ENCODE results near the gene UBASH3A. TPM values are rescaled to one million over a fixed set of nuclear protein-coding genes. Genes with fewer than 3 reads are reported as not detected.
A peak's percentile ranks its signal among the peaks of the same experiment; 100 is the strongest.

Gene UBASH3A
- 6.4 TPM for total RNA-seq

DNA sequence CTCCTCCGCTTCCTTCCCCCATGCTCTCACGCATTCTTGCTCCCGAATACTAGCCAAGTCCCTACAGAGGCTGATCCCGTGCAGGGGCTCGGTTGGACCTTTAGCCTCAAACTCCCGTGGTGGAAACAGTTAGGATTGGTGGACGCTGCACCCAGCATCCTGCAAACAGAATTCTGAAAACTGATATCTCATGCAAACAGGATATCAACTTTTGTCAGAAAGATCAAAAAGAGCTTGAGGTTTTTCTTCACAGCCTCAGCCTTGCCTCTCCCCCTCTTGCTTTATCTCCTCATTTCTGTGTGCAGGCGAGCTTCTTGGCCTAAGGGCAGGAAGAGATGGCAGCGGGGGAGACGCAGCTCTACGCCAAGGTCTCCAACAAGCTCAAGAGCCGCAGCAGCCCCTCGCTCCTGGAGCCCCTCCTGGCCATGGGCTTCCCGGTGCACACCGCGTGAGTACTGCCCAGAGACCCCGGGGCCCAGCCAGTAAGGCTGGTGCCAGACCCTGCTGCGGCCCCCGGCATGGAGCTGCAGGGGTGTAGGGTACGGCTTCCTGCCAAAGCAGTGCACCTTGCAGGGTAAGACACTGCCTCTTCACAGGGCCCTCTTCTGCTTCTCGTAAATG, at the start of gene UBASH3A:
Gene UBASH3A (plus strand): TSS at position 292 of the 621 bp plus-strand sequence. CDS start 44 bp downstream, at position 336.
- H3K36me3 ChIP-seq, result no peaks in the 10 kb centered on the region
- no peak for DNase-seq (ENCODE audit: extremely low spot score in 2 of 2)
- no peaks in the 10 kb centered on the region for H3K27me3 ChIP-seq
- no peaks in the 10 kb centered on the region for H3K4me1 ChIP-seq
- H3K27ac ChIP-seq, result no peak within 1 kb of the TSS
- TF ChIP-seq, protein P1, sequence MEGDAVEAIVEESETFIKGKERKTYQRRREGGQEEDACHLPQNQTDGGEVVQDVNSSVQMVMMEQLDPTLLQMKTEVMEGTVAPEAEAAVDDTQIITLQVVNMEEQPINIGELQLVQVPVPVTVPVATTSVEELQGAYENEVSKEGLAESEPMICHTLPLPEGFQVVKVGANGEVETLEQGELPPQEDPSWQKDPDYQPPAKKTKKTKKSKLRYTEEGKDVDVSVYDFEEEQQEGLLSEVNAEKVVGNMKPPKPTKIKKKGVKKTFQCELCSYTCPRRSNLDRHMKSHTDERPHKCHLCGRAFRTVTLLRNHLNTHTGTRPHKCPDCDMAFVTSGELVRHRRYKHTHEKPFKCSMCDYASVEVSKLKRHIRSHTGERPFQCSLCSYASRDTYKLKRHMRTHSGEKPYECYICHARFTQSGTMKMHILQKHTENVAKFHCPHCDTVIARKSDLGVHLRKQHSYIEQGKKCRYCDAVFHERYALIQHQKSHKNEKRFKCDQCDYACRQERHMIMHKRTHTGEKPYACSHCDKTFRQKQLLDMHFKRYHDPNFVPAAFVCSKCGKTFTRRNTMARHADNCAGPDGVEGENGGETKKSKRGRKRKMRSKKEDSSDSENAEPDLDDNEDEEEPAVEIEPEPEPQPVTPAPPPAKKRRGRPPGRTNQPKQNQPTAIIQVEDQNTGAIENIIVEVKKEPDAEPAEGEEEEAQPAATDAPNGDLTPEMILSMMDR (IDR thresholded peaks at IDR 0.05), result no peak
- TF ChIP-seq POLR2A (IDR thresholded peaks at IDR 0.05) (no peak), POLR2AphosphoS5 (IDR thresholded peaks at IDR 0.05; ENCODE audit: insufficient read depth in 1 of 2, low read depth in 1 of 2) (no peak)
- intact Hi-C loops (cut with DNase I), result no loop called here
- H3K4me3 ChIP-seq, result peak within 1 kb of the TSS in 1 of 2 donors; percentile 3
- no peaks in the 10 kb centered on the region for H3K9me3 ChIP-seq

DNA sequence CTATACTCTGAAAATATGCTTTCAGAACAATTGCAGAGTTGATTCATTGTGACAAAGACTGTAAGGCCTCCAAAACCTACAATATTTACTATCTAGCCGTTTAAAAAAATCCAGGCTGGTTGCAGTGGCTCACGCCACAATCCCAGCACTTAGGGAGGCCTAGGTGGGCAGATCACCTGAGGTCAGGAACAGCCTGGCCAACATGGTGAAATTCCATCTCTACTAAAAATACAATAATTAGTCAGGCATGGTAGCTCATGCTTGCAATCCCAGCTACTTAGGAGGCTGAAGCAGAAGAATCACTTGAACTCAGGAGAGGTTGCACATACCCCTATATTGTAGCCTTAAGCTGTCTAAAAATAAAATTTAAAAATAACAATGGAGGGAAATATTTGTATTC, 47.7 kb upstream of the UBASH3A start:
- no peaks in the 10 kb centered on the region for H3K9me3 ChIP-seq
- H3K27ac ChIP-seq, result no peak overlapping the region
- H3K27me3 ChIP-seq, result no peaks in the 10 kb centered on the region
- no peaks in the 10 kb centered on the region for H3K36me3 ChIP-seq
- intact Hi-C loops (cut with DNase I), result no loop called here
- H3K4me3 ChIP-seq, result no peak overlapping the region
- H3K4me1 ChIP-seq, result no peaks in the 10 kb centered on the region
- TF ChIP-seq POLR2A (IDR thresholded peaks at IDR 0.05) (no peak), POLR2AphosphoS5 (IDR thresholded peaks at IDR 0.05; ENCODE audit: insufficient read depth in 1 of 2, low read depth in 1 of 2) (no peak)
- TF ChIP-seq, protein P1 (IDR thresholded peaks at IDR 0.05), result no peak
- DNase-seq (ENCODE audit: extremely low spot score in 2 of 2), result no peak

DNA sequence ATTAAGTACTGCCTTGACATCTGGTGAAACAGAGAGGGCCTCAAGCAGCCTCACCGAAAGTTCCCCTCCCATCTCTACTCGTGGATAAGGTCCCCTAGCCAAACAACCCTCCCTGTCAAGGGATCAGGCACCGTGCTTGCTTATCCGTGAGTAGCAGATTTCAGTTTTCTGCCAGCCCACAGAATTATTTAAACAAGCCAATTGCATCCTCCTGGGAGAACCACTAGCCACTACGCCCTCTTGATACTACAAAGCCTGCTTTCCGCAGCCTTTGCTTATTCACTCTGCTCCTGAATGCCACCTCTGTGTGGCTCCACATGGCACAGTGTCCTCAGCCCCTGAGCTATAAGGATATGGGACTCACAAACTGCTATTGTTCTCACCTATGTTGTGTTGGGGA, 47.1 kb upstream of the UBASH3A start:
- intact Hi-C loops (cut with DNase I), result no loop called here
- no peaks in the 10 kb centered on the region for H3K27me3 ChIP-seq
- no peak overlapping the region for H3K27ac ChIP-seq
- no peak overlapping the region for H3K4me3 ChIP-seq
- TF ChIP-seq, protein P1 (IDR thresholded peaks at IDR 0.05), result no peak
- TF ChIP-seq POLR2AphosphoS5 (IDR thresholded peaks at IDR 0.05; ENCODE audit: insufficient read depth in 1 of 2, low read depth in 1 of 2) (no peak), POLR2A (IDR thresholded peaks at IDR 0.05) (no peak)
- DNase-seq (ENCODE audit: extremely low spot score in 2 of 2), result no peak
- no peaks in the 10 kb centered on the region for H3K4me1 ChIP-seq
- H3K36me3 ChIP-seq, result no peaks in the 10 kb centered on the region
- H3K9me3 ChIP-seq, result no peaks in the 10 kb centered on the region

- intact Hi-C loops (cut with DNase I), result no loop called here
- H3K27me3 ChIP-seq, result no peaks in the 10 kb centered on the region
- no peak overlapping the region for H3K27ac ChIP-seq
- TF ChIP-seq, protein P1 (IDR thresholded peaks at IDR 0.05), result no peak
- TF ChIP-seq POLR2AphosphoS5 (IDR thresholded peaks at IDR 0.05; ENCODE audit: insufficient read depth in 1 of 2, low read depth in 1 of 2), result no peak
- no peak for TF ChIP-seq POLR2A (IDR thresholded peaks at IDR 0.05)
- H3K36me3 ChIP-seq, result no peaks in the 10 kb centered on the region
- H3K4me3 ChIP-seq, result no peak overlapping the region
- no peaks in the 10 kb centered on the region for H3K9me3 ChIP-seq
- no peak for DNase-seq (ENCODE audit: extremely low spot score in 2 of 2)
- no peaks in the 10 kb centered on the region for H3K4me1 ChIP-seq
Measured at GRCh38 chr21:42357307-42357706, 46.4 kb upstream of the UBASH3A start.

DNA sequence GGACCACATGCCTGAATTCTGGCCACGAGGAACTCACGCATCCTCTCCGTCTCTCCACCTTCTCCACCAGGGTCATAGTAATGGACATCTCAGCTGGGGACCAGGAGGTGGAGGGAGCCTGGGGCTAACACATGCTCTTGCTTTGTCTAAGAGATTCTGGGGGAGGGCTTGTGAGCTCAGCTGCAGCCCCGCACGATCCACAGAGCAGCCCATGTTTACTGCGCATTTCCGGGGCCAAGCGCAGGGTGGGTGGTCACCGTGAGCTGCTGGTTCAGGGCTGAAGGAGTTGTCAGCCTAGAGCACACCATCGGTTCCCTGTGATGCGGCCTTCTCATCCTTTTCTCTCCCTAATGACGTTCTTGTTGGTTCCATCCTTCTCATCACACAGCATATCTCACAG, 45.4 kb upstream of the UBASH3A start:
- TF ChIP-seq, protein P1 (IDR thresholded peaks at IDR 0.05), result no peak
- no peak for TF ChIP-seq POLR2AphosphoS5 (IDR thresholded peaks at IDR 0.05; ENCODE audit: insufficient read depth in 1 of 2, low read depth in 1 of 2)
- H3K9me3 ChIP-seq, result no peaks in the 10 kb centered on the region
- H3K36me3 ChIP-seq, result no peaks in the 10 kb centered on the region
- H3K4me1 ChIP-seq, result no peaks in the 10 kb centered on the region
- no peak for DNase-seq (ENCODE audit: extremely low spot score in 2 of 2)
- no peaks in the 10 kb centered on the region for H3K27me3 ChIP-seq
- intact Hi-C loops (cut with DNase I), result no loop called here
- no peak overlapping the region for H3K27ac ChIP-seq
- H3K4me3 ChIP-seq, result no peak overlapping the region
